ENCODE measurements around the gene JMJD8.
A peak's percentile ranks its signal among the peaks of the same experiment; 100 is the strongest.

JMJD8 gene

GRCh38 chr16:675884-676564 lies 8.1 kb downstream of the JMJD8 start:
- no peaks in the 10 kb centered on the region for H3K27me3 ChIP-seq (ENCODE audit: control insufficient read depth in 2 of 2, insufficient read depth in 2 of 2, low read length in 2 of 2)
- H3K4me3 ChIP-seq (ENCODE audit: low read length in 2 of 2) = peak overlapping the region; percentile 35 to 48
- no peak overlapping the region for H3K27ac ChIP-seq (ENCODE audit: low read depth in 2 of 2, low read length in 2 of 2)
- H3K36me3 ChIP-seq (ENCODE audit: control insufficient read depth in 2 of 2, insufficient read depth in 2 of 2, low read length in 2 of 2) = peaks cover 19 to 21% of the 10 kb centered on the region in 2 donors
- peak overlapping the region in 1 of 2 donors; percentile 63 for H3K9ac ChIP-seq (ENCODE audit: low read depth in 1 of 2, low read length in 2 of 2)
- no peaks in the 10 kb centered on the region for H3K9me3 ChIP-seq (ENCODE audit: control insufficient read depth in 2 of 2, low read length in 2 of 2)
- H3K4me1 ChIP-seq (ENCODE audit: control insufficient read depth in 2 of 2, insufficient read depth in 2 of 2, low read length in 2 of 2) = peaks cover 31 to 36% of the 10 kb centered on the region in 2 donors

DNA sequence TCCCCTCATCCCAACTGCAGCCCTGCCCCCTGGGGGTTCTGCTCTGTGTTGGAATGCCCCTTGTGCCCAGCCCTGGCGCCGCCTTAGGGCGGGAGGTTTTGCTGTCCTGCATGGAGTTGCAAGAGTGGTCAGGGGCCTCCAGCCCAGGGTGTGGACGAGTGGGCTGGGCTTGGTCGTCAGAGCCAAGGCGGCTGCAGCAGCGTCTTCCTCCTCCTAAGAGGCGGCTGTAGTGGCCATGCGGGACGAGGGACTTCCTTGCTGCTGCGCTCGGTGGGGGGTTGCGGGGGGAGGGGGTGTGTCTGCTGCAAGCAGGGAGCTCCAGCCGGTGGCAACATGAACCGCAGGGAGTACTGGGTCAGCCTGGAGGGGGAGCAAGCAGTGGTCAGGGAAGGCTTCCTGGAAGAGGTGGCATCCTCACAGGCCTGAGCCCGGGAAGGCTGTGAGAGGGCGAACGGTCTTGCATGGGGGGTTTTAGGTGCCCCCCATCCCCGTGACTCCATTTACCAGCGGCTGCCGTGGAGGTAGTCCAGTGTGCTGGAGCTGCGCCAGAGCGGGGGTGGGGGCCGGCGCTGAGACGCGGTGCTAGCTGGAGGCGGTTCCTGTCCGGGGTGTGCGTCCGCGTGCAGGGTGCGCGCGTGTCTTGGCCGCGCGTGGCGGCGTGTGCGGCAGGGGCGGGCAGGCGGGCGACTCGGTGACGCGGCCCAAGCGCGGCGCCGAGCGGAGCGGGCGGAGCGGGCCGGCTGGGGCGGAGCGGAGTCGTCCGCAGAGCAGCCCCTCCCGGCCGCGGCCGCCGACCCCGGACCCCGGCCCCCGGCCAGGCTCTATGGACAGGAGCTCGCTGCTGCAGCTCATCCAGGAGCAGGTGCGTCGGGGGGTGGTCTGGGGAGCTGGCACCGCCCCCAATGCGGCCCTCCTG lies 8.9 kb downstream of the JMJD8 start, which contains the start of gene RHBDL1:
RHBDL1 (plus strand) TSS at position 704 of the 916 bp plus-strand sequence; CDS start at position 824, 120 bp downstream.
- H3K36me3 ChIP-seq (ENCODE audit: control insufficient read depth in 2 of 2, insufficient read depth in 2 of 2, low read length in 2 of 2) = peaks cover 26 to 28% of the 10 kb centered on the region in 2 donors
- H3K9ac ChIP-seq (ENCODE audit: low read depth in 1 of 2, low read length in 2 of 2) = peak within 1 kb of the TSS in 1 of 2 donors; percentile 63
- no peak within 1 kb of the TSS for H3K27ac ChIP-seq (ENCODE audit: low read depth in 2 of 2, low read length in 2 of 2)
- H3K27me3 ChIP-seq (ENCODE audit: control insufficient read depth in 2 of 2, insufficient read depth in 2 of 2, low read length in 2 of 2) = no peaks in the 10 kb centered on the region
- H3K9me3 ChIP-seq (ENCODE audit: control insufficient read depth in 2 of 2, low read length in 2 of 2) = no peaks in the 10 kb centered on the region
- peak within 1 kb of the TSS; percentile 50 to 60 for H3K4me3 ChIP-seq (ENCODE audit: low read length in 2 of 2)
- peaks cover 28 to 34% of the 10 kb centered on the region in 2 donors for H3K4me1 ChIP-seq (ENCODE audit: control insufficient read depth in 2 of 2, insufficient read depth in 2 of 2, low read length in 2 of 2)

DNA sequence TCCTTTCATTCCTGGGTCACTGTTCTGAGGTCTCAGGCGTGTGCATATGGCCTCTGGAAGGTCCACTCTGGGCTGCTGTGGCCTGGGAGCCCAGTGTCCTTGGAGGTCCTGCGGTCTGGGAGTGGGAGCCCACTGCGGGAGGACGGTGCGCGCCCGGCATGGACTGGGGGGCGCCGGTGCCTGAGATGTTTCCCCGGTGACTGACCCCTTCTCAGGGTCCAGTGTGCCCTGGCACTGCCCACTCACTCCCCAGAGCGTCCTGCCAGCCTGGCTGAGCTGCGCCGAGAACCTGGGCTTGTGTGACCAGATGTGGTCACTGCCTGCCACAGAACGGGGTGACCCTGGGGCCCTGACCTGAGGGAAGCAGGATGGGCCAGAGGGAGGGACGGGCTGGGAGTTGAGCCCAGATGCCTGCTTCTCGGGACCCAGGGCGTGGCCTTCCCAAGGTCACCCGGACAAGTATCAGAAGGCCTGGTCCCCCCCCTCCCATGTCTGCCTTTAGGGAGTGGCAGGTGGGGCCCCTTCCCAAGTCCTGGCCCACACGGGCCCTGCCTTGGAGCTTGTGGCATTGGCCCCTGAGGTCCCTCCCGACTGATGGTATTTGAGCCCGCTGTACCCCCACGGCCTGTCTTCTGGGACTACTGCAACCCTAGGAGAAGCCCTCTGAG lies 9.8 kb downstream of the JMJD8 start:
- H3K4me1 ChIP-seq (ENCODE audit: control insufficient read depth in 2 of 2, insufficient read depth in 2 of 2, low read length in 2 of 2) = peaks cover 26 to 31% of the 10 kb centered on the region in 2 donors
- H3K9me3 ChIP-seq (ENCODE audit: control insufficient read depth in 2 of 2, low read length in 2 of 2) = no peaks in the 10 kb centered on the region
- no peak overlapping the region for H3K4me3 ChIP-seq (ENCODE audit: low read length in 2 of 2)
- no peak overlapping the region for H3K9ac ChIP-seq (ENCODE audit: low read depth in 1 of 2, low read length in 2 of 2)
- no peaks in the 10 kb centered on the region for H3K27me3 ChIP-seq (ENCODE audit: control insufficient read depth in 2 of 2, insufficient read depth in 2 of 2, low read length in 2 of 2)
- peaks cover 30 to 35% of the 10 kb centered on the region in 2 donors for H3K36me3 ChIP-seq (ENCODE audit: control insufficient read depth in 2 of 2, insufficient read depth in 2 of 2, low read length in 2 of 2)
- no peak overlapping the region for H3K27ac ChIP-seq (ENCODE audit: low read depth in 2 of 2, low read length in 2 of 2)

DNA sequence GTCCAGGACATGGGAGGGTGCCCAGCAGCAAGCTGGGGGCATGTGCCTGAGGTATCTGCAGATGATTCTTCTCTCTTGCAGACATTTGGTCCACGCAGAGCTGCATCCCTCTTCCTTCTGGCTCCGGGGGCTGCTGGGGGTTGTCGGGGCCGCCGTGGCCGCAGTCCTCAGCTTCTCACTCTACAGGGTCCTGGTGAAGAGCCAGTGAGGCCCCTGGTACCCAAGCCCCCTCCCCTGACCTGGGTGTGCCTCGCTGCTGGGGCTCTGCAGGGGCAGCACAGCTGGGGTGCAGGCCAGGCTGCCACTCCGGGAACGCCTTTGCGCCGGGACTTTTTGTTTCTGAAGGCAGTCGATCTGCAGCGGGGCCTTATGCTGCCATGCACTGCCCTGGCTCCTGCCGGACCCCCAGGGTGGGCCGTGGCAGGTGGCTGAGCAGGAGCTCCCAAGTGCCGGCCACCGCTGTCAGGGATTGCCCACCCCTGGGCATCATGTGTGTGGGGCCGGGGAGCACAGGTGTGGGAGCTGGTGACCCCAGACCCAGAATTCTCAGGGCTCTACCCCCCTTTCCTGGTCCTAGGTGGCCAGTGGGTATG lies 10.6 kb downstream of the JMJD8 start:
- Histone ChIP-seq H3K9me3 (ENCODE audit: control insufficient read depth in 2 of 2, low read length in 2 of 2) (no peaks in the 10 kb centered on the region), H3K4me1 (ENCODE audit: control insufficient read depth in 2 of 2, insufficient read depth in 2 of 2, low read length in 2 of 2) (peaks cover 32 to 34% of the 10 kb centered on the region in 2 donors), H3K9ac (ENCODE audit: low read depth in 1 of 2, low read length in 2 of 2) (no peak overlapping the region), H3K4me3 (ENCODE audit: low read length in 2 of 2) (no peak overlapping the region), H3K27ac (ENCODE audit: low read depth in 2 of 2, low read length in 2 of 2) (no peak overlapping the region), H3K36me3 (ENCODE audit: control insufficient read depth in 2 of 2, insufficient read depth in 2 of 2, low read length in 2 of 2) (peaks cover 30 to 37% of the 10 kb centered on the region in 2 donors), H3K27me3 (ENCODE audit: control insufficient read depth in 2 of 2, insufficient read depth in 2 of 2, low read length in 2 of 2) (no peaks in the 10 kb centered on the region)

DNA sequence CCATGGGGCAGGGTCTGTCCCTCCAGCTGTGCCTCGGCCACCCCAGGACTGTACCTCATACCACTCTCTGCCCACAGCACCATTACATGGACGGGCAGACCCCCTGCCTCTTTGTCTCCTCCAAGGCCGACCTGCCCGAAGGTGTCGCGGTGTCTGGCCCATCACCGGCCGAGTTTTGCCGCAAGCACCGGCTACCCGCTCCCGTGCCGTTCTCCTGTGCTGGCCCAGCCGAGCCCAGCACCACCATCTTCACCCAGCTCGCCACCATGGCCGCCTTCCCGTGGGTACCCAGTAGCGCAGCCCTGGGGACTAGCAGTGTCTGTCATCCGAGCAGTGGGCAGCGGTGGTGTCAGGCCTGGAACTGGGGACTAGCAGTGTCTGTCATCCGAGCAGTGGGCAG lies 11.3 kb downstream of the JMJD8 start:
- Histone ChIP-seq H3K36me3 (ENCODE audit: control insufficient read depth in 2 of 2, insufficient read depth in 2 of 2, low read length in 2 of 2) (peaks cover 30 to 37% of the 10 kb centered on the region in 2 donors), H3K4me1 (ENCODE audit: control insufficient read depth in 2 of 2, insufficient read depth in 2 of 2, low read length in 2 of 2) (peaks cover 32 to 34% of the 10 kb centered on the region in 2 donors)

DNA sequence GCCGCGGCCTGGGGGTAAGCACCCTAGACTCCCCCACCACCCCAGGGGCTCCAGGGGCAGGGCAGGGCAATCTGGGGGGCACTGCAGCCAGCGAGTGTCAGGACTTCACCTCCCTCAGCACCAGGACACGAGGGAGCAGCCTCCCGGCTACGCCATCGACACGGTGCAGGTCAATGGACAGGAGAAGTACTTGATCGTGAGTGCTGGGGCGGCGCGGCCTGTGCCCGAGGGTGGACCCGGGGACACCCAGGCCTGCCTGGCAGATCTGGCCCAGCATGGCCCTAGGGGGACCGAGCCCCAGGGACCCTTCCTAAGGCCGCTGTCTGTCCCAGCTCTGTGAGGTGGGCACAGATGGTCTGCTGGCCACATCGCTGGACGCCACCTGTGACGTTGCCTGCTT lies 11.8 kb downstream of the JMJD8 start:
- Histone ChIP-seq H3K27ac (ENCODE audit: low read depth in 2 of 2, low read length in 2 of 2) (no peak overlapping the region), H3K4me1 (ENCODE audit: control insufficient read depth in 2 of 2, insufficient read depth in 2 of 2, low read length in 2 of 2) (peaks cover 34 to 35% of the 10 kb centered on the region in 2 donors), H3K9ac (ENCODE audit: low read depth in 1 of 2, low read length in 2 of 2) (no peak overlapping the region), H3K27me3 (ENCODE audit: control insufficient read depth in 2 of 2, insufficient read depth in 2 of 2, low read length in 2 of 2) (no peaks in the 10 kb centered on the region), H3K36me3 (ENCODE audit: control insufficient read depth in 2 of 2, insufficient read depth in 2 of 2, low read length in 2 of 2) (peaks cover 30 to 37% of the 10 kb centered on the region in 2 donors), H3K4me3 (ENCODE audit: low read length in 2 of 2) (no peak overlapping the region), H3K9me3 (ENCODE audit: control insufficient read depth in 2 of 2, low read length in 2 of 2) (no peaks in the 10 kb centered on the region)

More for the DNA sequence above, 11.3 kb downstream of the JMJD8 start:
- Histone ChIP-seq H3K27ac (ENCODE audit: low read depth in 2 of 2, low read length in 2 of 2) (no peak overlapping the region), H3K9ac (ENCODE audit: low read depth in 1 of 2, low read length in 2 of 2) (no peak overlapping the region), H3K9me3 (ENCODE audit: control insufficient read depth in 2 of 2, low read length in 2 of 2) (no peaks in the 10 kb centered on the region), H3K27me3 (ENCODE audit: control insufficient read depth in 2 of 2, insufficient read depth in 2 of 2, low read length in 2 of 2) (no peaks in the 10 kb centered on the region), H3K4me3 (ENCODE audit: low read length in 2 of 2) (no peak overlapping the region)

GRCh38 chr16:671353-672131 lies 12.6 kb downstream of the JMJD8 start:
- Histone ChIP-seq H3K4me1 (ENCODE audit: control insufficient read depth in 2 of 2, insufficient read depth in 2 of 2, low read length in 2 of 2) (peaks cover 28 to 29% of the 10 kb centered on the region in 2 donors), H3K27ac (ENCODE audit: low read depth in 2 of 2, low read length in 2 of 2) (no peak overlapping the region), H3K9ac (ENCODE audit: low read depth in 1 of 2, low read length in 2 of 2) (no peak overlapping the region), H3K9me3 (ENCODE audit: control insufficient read depth in 2 of 2, low read length in 2 of 2) (no peaks in the 10 kb centered on the region), H3K4me3 (ENCODE audit: low read length in 2 of 2) (no peak overlapping the region), H3K36me3 (ENCODE audit: control insufficient read depth in 2 of 2, insufficient read depth in 2 of 2, low read length in 2 of 2) (peaks cover 30 to 37% of the 10 kb centered on the region in 2 donors), H3K27me3 (ENCODE audit: control insufficient read depth in 2 of 2, insufficient read depth in 2 of 2, low read length in 2 of 2) (no peaks in the 10 kb centered on the region)

- Histone ChIP-seq H3K36me3 (ENCODE audit: control insufficient read depth in 2 of 2, insufficient read depth in 2 of 2, low read length in 2 of 2) (peaks cover 30 to 37% of the 10 kb centered on the region in 2 donors), H3K9me3 (ENCODE audit: control insufficient read depth in 2 of 2, low read length in 2 of 2) (no peaks in the 10 kb centered on the region), H3K27me3 (ENCODE audit: control insufficient read depth in 2 of 2, insufficient read depth in 2 of 2, low read length in 2 of 2) (no peaks in the 10 kb centered on the region), H3K4me1 (ENCODE audit: control insufficient read depth in 2 of 2, insufficient read depth in 2 of 2, low read length in 2 of 2) (peaks cover 22% of the 10 kb centered on the region in 2 donors), H3K4me3 (ENCODE audit: low read length in 2 of 2) (no peak overlapping the region), H3K27ac (ENCODE audit: low read depth in 2 of 2, low read length in 2 of 2) (no peak overlapping the region), H3K9ac (ENCODE audit: low read depth in 1 of 2, low read length in 2 of 2) (no peak overlapping the region)
These were observed 13.4 kb downstream of the JMJD8 start for GRCh38 chr16:670485-671352.

Data from mucosa of rectum (tissue), 2 donors.